ENCODE measurements around the gene FRMD5.
"Not testable (repeated sequence)": the region's sequence is repeated elsewhere in the genome, so short reads cannot be mapped to it uniquely, and the experiment has no call there.

Gene FRMD5

DNA sequence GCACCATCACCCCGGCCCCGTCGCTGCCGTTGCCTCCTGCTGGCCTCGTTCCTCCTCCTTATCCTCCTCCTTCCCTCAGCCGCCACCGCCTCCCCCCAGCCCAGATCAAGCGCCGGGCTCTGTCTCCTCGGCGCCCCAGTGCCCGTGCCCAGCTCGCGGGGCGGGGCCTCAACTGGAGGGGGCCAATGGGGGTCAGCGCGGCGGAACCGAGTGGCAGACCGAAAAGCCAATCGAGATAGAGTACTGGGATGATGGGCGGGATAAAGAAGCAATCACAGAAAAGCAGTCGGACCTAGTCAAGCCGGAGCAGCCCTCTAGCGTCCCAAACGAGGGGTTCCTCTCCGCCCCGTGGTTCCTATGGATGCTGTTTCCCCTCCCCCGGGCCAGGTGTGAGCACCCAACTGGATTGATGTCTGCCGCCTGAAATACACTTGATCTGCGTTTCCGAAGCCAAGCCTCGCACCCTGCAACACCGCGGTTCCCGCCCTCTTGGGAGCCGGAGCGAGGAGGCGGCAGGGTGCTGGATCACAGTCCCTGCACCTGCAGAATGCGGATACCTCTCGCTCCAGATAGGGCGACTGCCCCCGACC is at the start of gene FRMD5:
Gene FRMD5 (minus strand): TSS at position 121 of the 590 bp plus-strand sequence.
- TF ChIP-seq, protein P1, sequence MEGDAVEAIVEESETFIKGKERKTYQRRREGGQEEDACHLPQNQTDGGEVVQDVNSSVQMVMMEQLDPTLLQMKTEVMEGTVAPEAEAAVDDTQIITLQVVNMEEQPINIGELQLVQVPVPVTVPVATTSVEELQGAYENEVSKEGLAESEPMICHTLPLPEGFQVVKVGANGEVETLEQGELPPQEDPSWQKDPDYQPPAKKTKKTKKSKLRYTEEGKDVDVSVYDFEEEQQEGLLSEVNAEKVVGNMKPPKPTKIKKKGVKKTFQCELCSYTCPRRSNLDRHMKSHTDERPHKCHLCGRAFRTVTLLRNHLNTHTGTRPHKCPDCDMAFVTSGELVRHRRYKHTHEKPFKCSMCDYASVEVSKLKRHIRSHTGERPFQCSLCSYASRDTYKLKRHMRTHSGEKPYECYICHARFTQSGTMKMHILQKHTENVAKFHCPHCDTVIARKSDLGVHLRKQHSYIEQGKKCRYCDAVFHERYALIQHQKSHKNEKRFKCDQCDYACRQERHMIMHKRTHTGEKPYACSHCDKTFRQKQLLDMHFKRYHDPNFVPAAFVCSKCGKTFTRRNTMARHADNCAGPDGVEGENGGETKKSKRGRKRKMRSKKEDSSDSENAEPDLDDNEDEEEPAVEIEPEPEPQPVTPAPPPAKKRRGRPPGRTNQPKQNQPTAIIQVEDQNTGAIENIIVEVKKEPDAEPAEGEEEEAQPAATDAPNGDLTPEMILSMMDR (IDR thresholded peaks at IDR 0.05; ENCODE audit: low read depth, low read length, missing control alignments) = peak; percentile 35
- DNase-seq (ENCODE audit: extremely low read depth, low read depth) = peak; percentile 91
- peak within 1 kb of the TSS; percentile 55 for H3K4me3 ChIP-seq (replicated peaks; ENCODE audit: low read depth, low read length)

DNA sequence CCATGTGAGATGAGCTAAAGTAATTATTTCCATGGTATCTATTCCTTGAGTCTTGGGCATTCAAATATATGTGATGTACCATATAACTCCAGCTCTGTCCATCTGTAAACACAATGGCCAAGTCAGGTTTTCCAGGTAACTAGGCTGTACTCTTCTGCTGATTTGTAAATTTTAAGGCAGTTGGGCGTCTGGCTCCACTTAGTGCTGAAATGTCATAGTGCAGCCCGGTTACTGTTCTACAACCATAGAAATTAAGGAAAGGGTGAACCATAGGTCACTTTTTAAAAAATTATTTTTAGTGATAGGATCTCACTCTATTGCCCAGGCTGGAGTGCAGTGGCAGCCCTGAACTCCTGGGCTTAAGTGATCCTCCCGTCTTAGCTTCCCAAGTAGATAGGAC is 48.8 kb upstream of the FRMD5 start:
- DNase-seq (ENCODE audit: extremely low read depth, low read depth) = no peak
- TF ChIP-seq, protein P1 (IDR thresholded peaks at IDR 0.05; ENCODE audit: low read depth, low read length, missing control alignments) = no peak
- no peak overlapping the region for H3K4me3 ChIP-seq (replicated peaks; ENCODE audit: low read depth, low read length)

DNA sequence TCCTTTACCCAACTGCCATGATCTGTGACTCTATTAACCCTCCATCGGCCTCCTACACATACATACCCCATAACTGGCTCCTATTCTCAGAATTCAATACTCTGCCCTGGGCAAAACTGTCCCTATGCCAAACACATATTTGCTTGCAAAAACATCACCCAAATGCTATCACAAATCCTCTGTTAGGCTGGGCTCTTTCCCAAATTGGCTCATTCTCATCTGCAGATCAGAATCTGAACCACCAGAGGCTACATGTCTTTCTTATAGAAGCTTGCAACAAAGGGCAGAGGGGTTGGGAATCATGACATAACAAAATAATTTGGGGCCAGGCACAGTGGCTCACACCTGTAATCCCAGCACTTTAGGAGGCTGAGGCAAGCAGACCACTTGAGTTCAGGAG is 48.1 kb upstream of the FRMD5 start:
- TF ChIP-seq, protein P1 (IDR thresholded peaks at IDR 0.05; ENCODE audit: low read depth, low read length, missing control alignments) = no peak
- H3K4me3 ChIP-seq (replicated peaks; ENCODE audit: low read depth, low read length) = no peak overlapping the region

DNA sequence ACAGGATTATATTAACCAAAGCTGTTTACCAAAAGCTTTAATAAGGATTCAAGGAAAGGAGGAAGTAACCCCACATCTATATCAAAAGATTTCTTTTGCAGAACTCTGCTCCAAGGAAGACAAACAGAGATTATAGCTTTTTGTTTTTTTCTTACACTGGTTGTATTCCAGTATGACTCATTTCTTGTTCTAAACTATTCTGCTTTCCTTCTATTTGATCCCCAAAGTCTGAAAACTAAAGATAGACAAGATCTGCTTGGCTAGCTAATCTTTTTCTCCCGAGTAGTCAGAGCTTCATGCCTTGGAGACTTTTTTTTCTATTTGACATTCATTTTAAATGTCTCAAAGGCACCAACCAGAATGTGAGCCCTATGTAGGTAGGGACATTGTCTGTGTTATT is 36.8 kb upstream of the FRMD5 start:
- DNase-seq (ENCODE audit: extremely low read depth, low read depth) = no peak
- TF ChIP-seq, protein P1 (IDR thresholded peaks at IDR 0.05; ENCODE audit: low read depth, low read length, missing control alignments) = no peak
- no peak overlapping the region for H3K4me3 ChIP-seq (replicated peaks; ENCODE audit: low read depth, low read length)

More for the DNA sequence above, 48.1 kb upstream of the FRMD5 start:
- no peak for DNase-seq (ENCODE audit: extremely low read depth, low read depth)

DNA sequence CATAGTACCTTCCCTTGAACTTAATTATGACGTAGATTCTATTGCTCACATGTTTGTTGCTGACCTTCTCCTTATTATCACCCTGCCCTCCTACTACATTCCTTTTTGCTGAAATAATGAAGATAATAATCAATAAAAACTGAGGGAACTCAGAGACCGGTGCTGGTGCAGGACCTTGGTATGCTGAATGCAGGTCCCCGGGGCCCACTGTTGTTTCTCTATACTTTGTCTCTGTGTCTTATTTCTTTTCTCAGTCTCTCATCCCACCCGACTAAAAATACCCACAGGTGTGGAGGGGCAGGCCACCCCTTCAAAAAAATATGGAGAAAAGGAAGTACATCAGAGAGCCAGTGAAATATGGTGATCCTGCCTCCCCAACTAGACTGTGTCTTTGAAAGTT is 34.2 kb upstream of the FRMD5 start:
- not testable (repeated sequence) for H3K4me3 ChIP-seq (replicated peaks; ENCODE audit: low read depth, low read length); DNase-seq (ENCODE audit: extremely low read depth, low read depth)

DNA sequence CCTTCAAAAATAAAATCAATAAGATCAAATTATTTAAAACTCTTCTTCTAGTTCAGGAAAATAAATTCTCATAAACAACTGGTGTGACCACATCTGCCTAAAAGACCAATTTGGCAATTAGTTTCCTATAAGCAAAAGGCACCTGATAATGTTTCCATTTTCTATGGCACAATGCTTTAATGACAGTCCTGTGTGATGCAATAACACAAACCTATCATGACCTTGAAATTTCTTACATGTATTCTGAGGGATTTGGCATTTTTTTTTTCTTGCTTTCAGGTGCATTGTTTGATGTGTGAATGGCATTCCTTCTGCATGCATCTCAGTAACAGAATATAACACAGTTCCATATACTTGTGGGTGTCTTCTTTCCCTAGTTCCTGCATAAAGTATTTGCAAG is 32.5 kb upstream of the FRMD5 start:
- no peak overlapping the region for H3K4me3 ChIP-seq (replicated peaks; ENCODE audit: low read depth, low read length)
- no peak for DNase-seq (ENCODE audit: extremely low read depth, low read depth)
- TF ChIP-seq, protein P1 (IDR thresholded peaks at IDR 0.05; ENCODE audit: low read depth, low read length, missing control alignments) = no peak

DNA sequence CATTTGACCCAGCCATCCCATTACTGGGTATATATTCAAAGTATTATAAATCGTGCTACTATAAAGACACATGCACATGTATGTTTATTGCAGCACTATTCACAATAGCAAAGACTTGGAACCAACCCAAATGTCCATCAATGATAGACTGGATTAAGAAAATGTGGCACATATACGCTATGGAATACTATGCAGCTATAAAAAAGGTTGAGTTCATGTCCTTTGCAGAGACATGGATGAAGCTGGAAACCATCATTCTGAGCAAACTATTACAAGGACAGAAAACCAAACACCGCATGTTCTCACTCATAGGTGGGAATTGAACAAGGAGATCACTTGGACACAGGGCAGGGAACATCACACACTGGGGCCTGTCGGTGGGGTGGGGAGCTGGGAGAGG is 31.9 kb upstream of the FRMD5 start:
- not testable (repeated sequence) for DNase-seq (ENCODE audit: extremely low read depth, low read depth); H3K4me3 ChIP-seq (replicated peaks; ENCODE audit: low read depth, low read length)

DNA sequence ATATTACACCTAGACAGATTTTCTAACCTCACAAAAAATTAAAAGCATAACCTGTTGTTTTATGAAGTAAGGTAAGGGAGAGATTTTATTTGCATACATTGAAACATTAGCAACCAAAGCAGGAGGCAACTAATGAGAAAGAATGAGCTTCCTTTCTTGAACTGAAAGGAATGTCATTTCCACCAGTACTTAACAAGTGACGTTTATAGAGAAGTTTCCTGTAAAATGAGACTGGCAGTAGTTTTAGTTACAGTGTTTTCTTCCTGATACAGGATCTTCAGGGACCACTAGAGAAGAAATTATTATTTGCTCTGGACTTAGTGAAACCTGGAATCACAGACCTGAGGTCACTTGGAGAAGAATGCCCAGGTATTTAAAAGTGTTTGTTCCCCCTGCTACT is 27.4 kb upstream of the FRMD5 start:
- DNase-seq (ENCODE audit: extremely low read depth, low read depth) = no peak
- TF ChIP-seq, protein P1 (IDR thresholded peaks at IDR 0.05; ENCODE audit: low read depth, low read length, missing control alignments) = no peak
- H3K4me3 ChIP-seq (replicated peaks; ENCODE audit: low read depth, low read length) = no peak overlapping the region
